Hepatocyte (in vitro differentiated cells): ENCODE results near the gene CDH12. TPM values are rescaled to one million over a fixed set of nuclear protein-coding genes. Genes with fewer than 3 reads are reported as not detected.

Experiments
- DNase-seq: peaks from one replicate; pipeline ENCODE4 v3.0.0-alpha.2; 2016; ENCODE audit warnings: low spot score
- H2AFZ ChIP-seq: fragments of 200-600 bp; sonication (generic); 2 replicates; pipeline ENCODE4 v1.6.0; 2016; ENCODE audit warnings: antibody characterized with exemption, mild to moderate bottlenecking
- H3K27ac ChIP-seq: fragments of 200-600 bp; sonication (generic); 2 replicates; pipeline ENCODE4 v1.5.1; 2016; ENCODE audit warnings: mild to moderate bottlenecking
- H3K27me3 ChIP-seq: fragments of 200-600 bp; sonication (generic); 2 replicates; pipeline ENCODE4 v1.6.1; 2016
- H3K36me3 ChIP-seq: fragments of 200-600 bp; sonication (generic); replicated peaks from 2 replicates; pipeline ENCODE4 v1.5.1; 2016; ENCODE audit warnings: low read depth; ENCODE audit not compliant: insufficient read depth
- H3K4me1 ChIP-seq: fragments of 200-600 bp; sonication (generic); 2 replicates; pipeline ENCODE4 v1.5.1; 2016; ENCODE audit warnings: mild to moderate bottlenecking, moderate library complexity; ENCODE audit not compliant: insufficient read depth
- H3K4me2 ChIP-seq: fragments of 200-600 bp; sonication (generic); 2 replicates; pipeline ENCODE4 v1.6.0; 2016
- H3K4me3 ChIP-seq: fragments of 200-600 bp; sonication (generic); 2 replicates; pipeline ENCODE4 v1.5.1; 2016; ENCODE audit warnings: mild to moderate bottlenecking
- H3K79me2 ChIP-seq: fragments of 200-600 bp; sonication (generic); 2 replicates; pipeline ENCODE4 v1.6.0; 2017; ENCODE audit warnings: mild to moderate bottlenecking
- H3K9me2 ChIP-seq: fragments of 200-600 bp; sonication (generic); replicated peaks from 2 replicates; pipeline ENCODE4 v1.6.0; 2017; ENCODE audit warnings: mild to moderate bottlenecking; ENCODE audit not compliant: insufficient read depth
- H3K9me3 ChIP-seq: fragments of 200-600 bp; sonication (generic); 2 replicates; pipeline ENCODE4 v1.5.1; 2016; ENCODE audit warnings: low read depth, mild to moderate bottlenecking
- H4K20me1 ChIP-seq: fragments of 200-600 bp; sonication (generic); 2 replicates; pipeline ENCODE4 v1.6.0; 2016; ENCODE audit warnings: mild to moderate bottlenecking; ENCODE audit not compliant: insufficient read depth, poor library complexity, severe bottlenecking
- EZH2 ChIP-seq: fragments of 200-600 bp; sonication (generic); IDR thresholded peaks from 2 replicates; pipeline ENCODE4 v1.6.1; 2016; ENCODE audit warnings: antibody characterized with exemption, mild to moderate bottlenecking, borderline replicate concordance
- EZH2phosphoT487 ChIP-seq: fragments of 200-600 bp; sonication (generic); IDR thresholded peaks from one replicate; pipeline ENCODE4 v1.6.1; 2018; ENCODE audit warnings: antibody characterized with exemption, mild to moderate bottlenecking, low read depth, moderate library complexity; ENCODE audit not compliant: unreplicated experiment, severe bottlenecking
- WGBS: methylation state at CpG from one replicate; pipeline ENCODE4 v1.1.6; 2016; ENCODE audit warnings: low lambda C conversion rate; ENCODE audit errors: missing lambda C conversion rate; 5-methylcytosine and 5-hydroxymethylcytosine counted together
- polyA plus RNA-seq: library from polyadenylated mRNA; unstranded; fragments of >200 nt; fragmentation: Nextera tagmentation; extraction: Ambion mirVana; gene quantifications from 2 replicates; pipeline ENCODE4 v1.2.1, GENCODE V29; 2016
- total RNA-seq: library from RNA; depleted of rRNA; stranded (reverse); fragments of >200 nt; gene quantifications from 2 replicates; pipeline ENCODE4 v1.2.3, GENCODE V29; 2014
- TF ChIP-seq, protein P1 (sequence below): fragments of 200-600 bp; sonication (generic); IDR thresholded peaks from 2 replicates; pipeline ENCODE4 v1.5.1; 2016; ENCODE audit warnings: antibody characterized with exemption, mild to moderate bottlenecking; ENCODE audit not compliant: poor library complexity

CDH12 gene
- total and polyA plus RNA-seq, 2 experiments from 2014 or later = 15.4 to 44.5 TPM

DNA sequence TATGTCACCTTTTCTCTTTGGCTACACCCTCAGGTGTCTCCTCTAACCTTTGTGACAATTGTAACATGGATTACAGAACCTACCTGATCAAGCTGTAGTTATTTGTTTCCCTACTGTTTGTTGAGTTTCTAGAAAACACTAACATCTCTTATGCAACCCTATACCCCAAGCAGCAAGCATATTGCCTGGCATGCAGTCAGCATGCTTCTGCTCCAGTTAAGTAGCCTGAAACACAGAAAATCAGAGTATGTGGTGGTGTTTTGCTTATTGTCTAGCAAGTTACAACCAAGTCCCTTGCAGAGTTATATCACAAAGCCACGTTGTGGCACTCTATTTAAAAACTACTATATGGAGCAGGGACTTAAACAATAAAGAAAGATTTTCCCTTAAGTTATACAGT, 131.1 kb downstream of the CDH12 start:
- H3K27me3 ChIP-seq = no peaks in the 10 kb centered on the region
- H3K36me3 ChIP-seq = no peaks in the 10 kb centered on the region
- H3K9me3 ChIP-seq = no peaks in the 10 kb centered on the region
- H4K20me1 ChIP-seq = no peaks in the 10 kb centered on the region
- H3K4me1 ChIP-seq = no peaks in the 10 kb centered on the region
- H3K4me2 ChIP-seq = no peak overlapping the region
- no peaks in the 10 kb centered on the region for H3K79me2 ChIP-seq
- no peak overlapping the region for H3K4me3 ChIP-seq
- 64% methylated on average over 1 of the region's 1 CpG for WGBS
- H3K9me2 ChIP-seq = no peaks in the 10 kb centered on the region
- no peak for TF ChIP-seq EZH2
- TF ChIP-seq, protein P1, sequence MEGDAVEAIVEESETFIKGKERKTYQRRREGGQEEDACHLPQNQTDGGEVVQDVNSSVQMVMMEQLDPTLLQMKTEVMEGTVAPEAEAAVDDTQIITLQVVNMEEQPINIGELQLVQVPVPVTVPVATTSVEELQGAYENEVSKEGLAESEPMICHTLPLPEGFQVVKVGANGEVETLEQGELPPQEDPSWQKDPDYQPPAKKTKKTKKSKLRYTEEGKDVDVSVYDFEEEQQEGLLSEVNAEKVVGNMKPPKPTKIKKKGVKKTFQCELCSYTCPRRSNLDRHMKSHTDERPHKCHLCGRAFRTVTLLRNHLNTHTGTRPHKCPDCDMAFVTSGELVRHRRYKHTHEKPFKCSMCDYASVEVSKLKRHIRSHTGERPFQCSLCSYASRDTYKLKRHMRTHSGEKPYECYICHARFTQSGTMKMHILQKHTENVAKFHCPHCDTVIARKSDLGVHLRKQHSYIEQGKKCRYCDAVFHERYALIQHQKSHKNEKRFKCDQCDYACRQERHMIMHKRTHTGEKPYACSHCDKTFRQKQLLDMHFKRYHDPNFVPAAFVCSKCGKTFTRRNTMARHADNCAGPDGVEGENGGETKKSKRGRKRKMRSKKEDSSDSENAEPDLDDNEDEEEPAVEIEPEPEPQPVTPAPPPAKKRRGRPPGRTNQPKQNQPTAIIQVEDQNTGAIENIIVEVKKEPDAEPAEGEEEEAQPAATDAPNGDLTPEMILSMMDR = no peak
- no peak for TF ChIP-seq EZH2phosphoT487
- no peak overlapping the region for H3K27ac ChIP-seq
- no peak overlapping the region for H2AFZ ChIP-seq
- DNase-seq = no peak

DNA sequence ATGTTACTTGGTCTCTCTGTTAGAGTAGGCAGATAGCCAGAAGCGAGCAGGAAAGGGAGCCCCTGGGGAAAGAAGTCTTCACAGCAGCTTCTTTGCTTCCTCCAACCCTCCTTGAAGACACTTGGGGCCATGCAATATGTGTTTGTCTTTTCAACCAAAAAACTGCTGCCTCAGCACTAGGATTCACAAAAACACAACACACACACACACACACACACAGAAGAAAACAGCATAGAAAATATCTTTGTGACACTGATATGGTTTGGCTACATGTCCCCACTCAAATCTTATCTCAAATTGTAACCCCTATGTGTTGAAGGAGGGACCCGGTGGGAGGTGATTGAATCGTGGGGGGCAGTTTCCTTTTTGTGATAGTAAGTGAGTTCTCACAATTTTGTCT, 133.3 kb downstream of the CDH12 start:
- H3K9me2 ChIP-seq = no peaks in the 10 kb centered on the region
- no peak overlapping the region for H3K27ac ChIP-seq
- H3K9me3 ChIP-seq = no peaks in the 10 kb centered on the region
- H2AFZ ChIP-seq = no peak overlapping the region
- TF ChIP-seq EZH2phosphoT487 (no peak), EZH2 (no peak)
- TF ChIP-seq, protein P1 = no peak
- no peaks in the 10 kb centered on the region for H3K4me1 ChIP-seq
- no peak overlapping the region for H3K4me3 ChIP-seq
- H3K36me3 ChIP-seq = no peaks in the 10 kb centered on the region
- no peak overlapping the region for H3K4me2 ChIP-seq
- no peak for DNase-seq
- no peaks in the 10 kb centered on the region for H4K20me1 ChIP-seq
- WGBS = 79% methylated on average over 3 of the region's 3 CpGs
- no peaks in the 10 kb centered on the region for H3K79me2 ChIP-seq
- no peaks in the 10 kb centered on the region for H3K27me3 ChIP-seq

DNA sequence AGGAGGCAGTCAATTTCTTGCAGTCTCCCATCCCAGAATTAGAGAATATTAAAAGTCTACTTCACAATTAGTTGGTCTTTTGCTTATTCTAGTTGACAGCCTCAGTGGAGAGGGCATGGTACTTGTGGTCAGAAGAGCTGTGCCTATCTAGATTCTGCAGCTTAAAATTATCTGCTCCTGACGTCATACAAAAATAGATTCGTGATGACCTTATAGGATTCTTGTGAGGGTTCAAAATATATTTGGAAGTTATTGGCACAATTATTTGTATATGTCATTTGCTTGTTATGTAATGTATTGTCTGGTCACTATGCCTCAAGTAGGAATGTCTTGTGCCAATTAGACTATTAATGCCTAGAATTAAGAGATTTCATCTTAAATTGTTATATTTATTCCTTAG, 142.5 kb downstream of the CDH12 start:
- H3K4me3 ChIP-seq = no peak overlapping the region
- H3K79me2 ChIP-seq = no peaks in the 10 kb centered on the region
- TF ChIP-seq EZH2phosphoT487 (no peak), EZH2 (no peak)
- TF ChIP-seq, protein P1 = no peak
- WGBS = 42% methylated on average over 2 of the region's 2 CpGs
- no peak overlapping the region for H2AFZ ChIP-seq
- no peaks in the 10 kb centered on the region for H4K20me1 ChIP-seq
- H3K36me3 ChIP-seq = no peaks in the 10 kb centered on the region
- no peak for DNase-seq
- no peaks in the 10 kb centered on the region for H3K9me3 ChIP-seq
- no peak overlapping the region for H3K4me2 ChIP-seq
- H3K27me3 ChIP-seq = no peaks in the 10 kb centered on the region
- no peaks in the 10 kb centered on the region for H3K4me1 ChIP-seq
- H3K27ac ChIP-seq = no peak overlapping the region
- H3K9me2 ChIP-seq = no peaks in the 10 kb centered on the region

DNA sequence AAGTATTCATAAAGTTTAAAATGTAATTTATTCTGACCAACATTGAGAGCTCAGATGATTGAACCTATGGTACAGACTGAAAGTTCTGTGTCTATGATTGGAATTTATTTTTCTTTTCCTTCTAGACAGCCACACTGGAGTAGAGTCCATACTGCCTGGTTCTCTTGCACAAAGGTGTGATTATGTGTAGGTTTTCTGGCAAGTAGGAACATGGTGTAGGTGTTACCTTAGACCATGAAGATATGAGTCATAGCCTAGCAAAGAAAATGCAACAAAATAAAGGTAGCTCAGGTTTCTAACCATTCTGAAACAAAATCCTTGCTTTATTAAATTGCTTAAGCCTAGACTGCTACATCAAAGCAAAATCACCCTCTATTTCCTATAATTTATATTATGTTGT, 143.4 kb downstream of the CDH12 start:
- Histone ChIP-seq H3K27ac (no peak overlapping the region), H4K20me1 (no peaks in the 10 kb centered on the region), H3K27me3 (no peaks in the 10 kb centered on the region), H3K9me3 (no peaks in the 10 kb centered on the region), H3K4me1 (no peaks in the 10 kb centered on the region), H3K4me2 (no peak overlapping the region), H2AFZ (no peak overlapping the region), H3K36me3 (no peaks in the 10 kb centered on the region), H3K4me3 (no peak overlapping the region), H3K9me2 (no peaks in the 10 kb centered on the region), H3K79me2 (no peaks in the 10 kb centered on the region)
- TF ChIP-seq EZH2 (no peak), EZH2phosphoT487 (no peak)
- TF ChIP-seq, protein P1 = no peak
- DNase-seq = no peak
